GM23338 (cell line): ENCODE data around the gene RGS2. TPM values are rescaled to one million over a fixed set of nuclear protein-coding genes. Genes with fewer than 3 reads are reported as not detected.
A peak's percentile ranks its signal among the peaks of the same experiment; 100 is the strongest.

Experiments
- ATAC-seq: fragments of 200-7000 bp; cut with Tn5 transposase; 3 replicates; pipeline ENCODE4 v1.9.1; 2020
- DNase-seq: peaks from one replicate; pipeline ENCODE4 v3.0.0-alpha.2; 2015; ENCODE audit warnings: low spot score
- H2AFZ ChIP-seq: fragments of 200-600 bp; sonication (generic); 2 replicates; pipeline ENCODE4 v1.8.0; 2016; ENCODE audit warnings: antibody characterized with exemption, mild to moderate bottlenecking, moderate library complexity
- H3F3A ChIP-seq: fragments of 200-600 bp; sonication (generic); replicated peaks from 2 replicates; pipeline ENCODE4 v1.8.0; 2017; ENCODE audit warnings: antibody characterized with exemption, mixed run types, low read depth
- H3K27ac ChIP-seq: fragments of 200-600 bp; sonication (generic); 2 replicates; pipeline ENCODE4 v1.6.1; 2016; ENCODE audit warnings: low read depth
- H3K27me3 ChIP-seq: fragments of 200-600 bp; sonication (generic); 2 replicates; pipeline ENCODE4 v1.8.0; 2016; ENCODE audit warnings: mild to moderate bottlenecking, mixed run types, moderate library complexity; ENCODE audit not compliant: insufficient read depth
- H3K36me3 ChIP-seq: fragments of 200-600 bp; sonication (generic); 2 replicates; pipeline ENCODE4 v1.8.0; 2016; ENCODE audit warnings: mild to moderate bottlenecking; ENCODE audit not compliant: insufficient read depth
- H3K4me1 ChIP-seq: fragments of 200-600 bp; sonication (generic); 2 replicates; pipeline ENCODE4 v1.8.0; 2016; ENCODE audit warnings: mild to moderate bottlenecking, moderate library complexity; ENCODE audit not compliant: insufficient read depth
- H3K4me2 ChIP-seq: fragments of 200-600 bp; sonication (generic); 2 replicates; pipeline ENCODE4 v1.7.1; 2017; ENCODE audit warnings: mixed run types
- H3K4me3 ChIP-seq: fragments of 200-600 bp; sonication (generic); 2 replicates; pipeline ENCODE4 v1.6.1; 2016; ENCODE audit warnings: mixed run types
- H3K79me2 ChIP-seq: fragments of 200-600 bp; sonication (generic); replicated peaks from 2 replicates; pipeline ENCODE4 v1.8.0; 2017; ENCODE audit warnings: mild to moderate bottlenecking; ENCODE audit not compliant: insufficient read depth
- H3K9me2 ChIP-seq: fragments of 200-600 bp; sonication (generic); 2 replicates; pipeline ENCODE4 v1.8.0; 2017; ENCODE audit not compliant: insufficient read depth
- H4K20me1 ChIP-seq: fragments of 200-600 bp; sonication (generic); replicated peaks from 2 replicates; pipeline ENCODE4 v1.8.0; 2017; ENCODE audit warnings: mild to moderate bottlenecking; ENCODE audit not compliant: insufficient read depth
- H3K27ac Mint-ChIP-seq: 2 replicates; pipeline ENCODE4 v1.8.0; 2020; ENCODE audit warnings: inconsistent platforms, mild to moderate bottlenecking, moderate library complexity, mixed read lengths
- H3K27me3 Mint-ChIP-seq: 3 replicates; pipeline ENCODE4 v1.8.0; 2022; ENCODE audit warnings: low read depth, mild to moderate bottlenecking, moderate library complexity, mixed read lengths, inconsistent platforms; ENCODE audit not compliant: insufficient read depth, poor library complexity
- H3K36me3 Mint-ChIP-seq: 3 replicates; pipeline ENCODE4 v1.8.0; 2021; ENCODE audit warnings: low read depth, mild to moderate bottlenecking, inconsistent platforms, moderate library complexity, mixed read lengths
- H3K4me1 Mint-ChIP-seq: 3 replicates; pipeline ENCODE4 v1.8.0; 2020; ENCODE audit warnings: mild to moderate bottlenecking, inconsistent platforms, mixed read lengths
- H3K4me3 Mint-ChIP-seq: 3 replicates; pipeline ENCODE4 v1.8.0; 2021; ENCODE audit warnings: moderate library complexity, mild to moderate bottlenecking, inconsistent platforms, mixed read lengths
- H3K9me3 Mint-ChIP-seq: 3 replicates; pipeline ENCODE4 v1.8.0; 2020; ENCODE audit warnings: moderate library complexity, mild to moderate bottlenecking, inconsistent platforms, mixed read lengths
- CREB1 ChIP-seq: fragments of 250-450 bp; sonication (Bioruptor Pico); IDR thresholded peaks from 2 replicates; pipeline ENCODE4 v1.5.0; 2020; ENCODE audit warnings: low read depth, mild to moderate bottlenecking, moderate library complexity
- NANOG ChIP-seq: IDR thresholded peaks from 2 replicates; pipeline ENCODE4 v1.6.1; 2016; ENCODE audit warnings: antibody characterized with exemption, borderline replicate concordance
- STAT1 ChIP-seq: IDR thresholded peaks from one replicate; pipeline ENCODE4 v1.6.1; 2016; ENCODE audit warnings: antibody characterized with exemption; ENCODE audit not compliant: unreplicated experiment
- ZNF331 ChIP-seq: fragments of 250-450 bp; sonication (Bioruptor Pico); IDR thresholded peaks from 2 replicates; pipeline ENCODE4 v1.5.0; 2020; ENCODE audit warnings: low read depth, mild to moderate bottlenecking, moderate library complexity
- polyA plus RNA-seq: library from polyadenylated mRNA; unstranded; fragments of >200 nt; fragmentation: Nextera tagmentation; extraction: Ambion mirVana; gene quantifications from 2 replicates; pipeline ENCODE4 v1.2.1, GENCODE V29; 2016
- total RNA-seq: library from RNA; depleted of rRNA; stranded (reverse); fragments of >200 nt; shearing (Covaris generic); gene quantifications from 2 replicates; pipeline ENCODE4 v1.2.3, GENCODE V29; 2014
- TF ChIP-seq, protein P1 (sequence below), 2 experiments: fragments of 200-600 bp in 1 of 2; sonication (generic) in 1 of 2; conservative IDR thresholded peaks; 2 replicates each; pipeline versions ENCODE4 v1.5.1 to v1.6.1; 2016 to 2017; ENCODE audit warnings: antibody characterized with exemption in 2 of 2, low read depth in 2 of 2, mild to moderate bottlenecking in 2 of 2, moderate library complexity in 1 of 2
- TF ChIP-seq, protein P2 (sequence below): IDR thresholded peaks from one replicate; pipeline ENCODE4 v1.6.1; 2018; ENCODE audit warnings: antibody characterized with exemption; ENCODE audit not compliant: unreplicated experiment

Gene RGS2
- total and polyA plus RNA-seq, 2 experiments from 2014 or later, result 13.8 to 24.8 TPM

DNA sequence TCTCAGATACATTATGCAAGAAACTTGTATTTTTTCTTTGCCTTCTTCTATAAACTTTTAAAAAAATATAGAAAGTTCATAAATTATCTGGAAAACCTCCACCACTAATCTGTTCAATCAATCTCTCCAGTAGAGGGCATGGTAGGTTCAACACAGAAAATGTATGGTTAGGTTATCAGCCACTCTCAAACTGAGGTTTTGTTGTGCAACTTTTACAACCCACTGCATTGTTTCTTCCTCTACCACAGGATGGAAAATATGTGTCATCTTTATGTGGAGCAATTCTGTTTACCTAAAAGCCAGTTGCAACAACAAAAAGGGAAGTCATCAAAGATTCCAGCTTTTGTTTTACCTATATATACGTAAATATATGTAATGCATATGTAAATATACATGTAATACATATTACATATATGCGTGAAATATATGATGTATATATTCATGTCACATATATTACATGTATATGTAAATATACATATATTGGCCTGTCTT lies 3.0 kb upstream of the RGS2 start:
- Histone ChIP-seq H3K4me3 (no peak overlapping the region), H3K27ac (no peak overlapping the region), H3F3A (no peaks in the 10 kb centered on the region; the same call in 1 of the 2 replicates), H3K79me2 (peaks cover 6% of the 10 kb centered on the region; the same call in 1 of the 2 replicates), H3K4me2 (no peak overlapping the region), H3K36me3 (peaks cover 1% of the 10 kb centered on the region; the same call in 1 of the 2 replicates), H4K20me1 (no peaks in the 10 kb centered on the region), H3K4me1 (peaks cover 15% of the 10 kb centered on the region), H3K27me3 (peaks cover 13% of the 10 kb centered on the region), H2AFZ (no peak overlapping the region), H3K9me2 (no peaks in the 10 kb centered on the region)
- ATAC-seq (no peak), DNase-seq (peak; percentile 50)
- Mint-ChIP-seq H3K4me1 (peaks cover 25% of the 10 kb centered on the region), H3K9me3 (no peaks in the 10 kb centered on the region; the same call in 2 of the 3 replicates), H3K27ac (no peak overlapping the region), H3K36me3 (peaks cover 5% of the 10 kb centered on the region; the same call in 2 of the 3 replicates), H3K27me3 (peaks cover 16% of the 10 kb centered on the region), H3K4me3 (no peak overlapping the region)
- TF ChIP-seq, protein P1, sequence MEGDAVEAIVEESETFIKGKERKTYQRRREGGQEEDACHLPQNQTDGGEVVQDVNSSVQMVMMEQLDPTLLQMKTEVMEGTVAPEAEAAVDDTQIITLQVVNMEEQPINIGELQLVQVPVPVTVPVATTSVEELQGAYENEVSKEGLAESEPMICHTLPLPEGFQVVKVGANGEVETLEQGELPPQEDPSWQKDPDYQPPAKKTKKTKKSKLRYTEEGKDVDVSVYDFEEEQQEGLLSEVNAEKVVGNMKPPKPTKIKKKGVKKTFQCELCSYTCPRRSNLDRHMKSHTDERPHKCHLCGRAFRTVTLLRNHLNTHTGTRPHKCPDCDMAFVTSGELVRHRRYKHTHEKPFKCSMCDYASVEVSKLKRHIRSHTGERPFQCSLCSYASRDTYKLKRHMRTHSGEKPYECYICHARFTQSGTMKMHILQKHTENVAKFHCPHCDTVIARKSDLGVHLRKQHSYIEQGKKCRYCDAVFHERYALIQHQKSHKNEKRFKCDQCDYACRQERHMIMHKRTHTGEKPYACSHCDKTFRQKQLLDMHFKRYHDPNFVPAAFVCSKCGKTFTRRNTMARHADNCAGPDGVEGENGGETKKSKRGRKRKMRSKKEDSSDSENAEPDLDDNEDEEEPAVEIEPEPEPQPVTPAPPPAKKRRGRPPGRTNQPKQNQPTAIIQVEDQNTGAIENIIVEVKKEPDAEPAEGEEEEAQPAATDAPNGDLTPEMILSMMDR (conservative IDR thresholded peaks at IDR 0.05; ENCODE audit: low read depth in 2 of 2), result peak; percentile 74 to 75
- TF ChIP-seq CREB1 (CRISPR knock-in tag), result no peak

DNA sequence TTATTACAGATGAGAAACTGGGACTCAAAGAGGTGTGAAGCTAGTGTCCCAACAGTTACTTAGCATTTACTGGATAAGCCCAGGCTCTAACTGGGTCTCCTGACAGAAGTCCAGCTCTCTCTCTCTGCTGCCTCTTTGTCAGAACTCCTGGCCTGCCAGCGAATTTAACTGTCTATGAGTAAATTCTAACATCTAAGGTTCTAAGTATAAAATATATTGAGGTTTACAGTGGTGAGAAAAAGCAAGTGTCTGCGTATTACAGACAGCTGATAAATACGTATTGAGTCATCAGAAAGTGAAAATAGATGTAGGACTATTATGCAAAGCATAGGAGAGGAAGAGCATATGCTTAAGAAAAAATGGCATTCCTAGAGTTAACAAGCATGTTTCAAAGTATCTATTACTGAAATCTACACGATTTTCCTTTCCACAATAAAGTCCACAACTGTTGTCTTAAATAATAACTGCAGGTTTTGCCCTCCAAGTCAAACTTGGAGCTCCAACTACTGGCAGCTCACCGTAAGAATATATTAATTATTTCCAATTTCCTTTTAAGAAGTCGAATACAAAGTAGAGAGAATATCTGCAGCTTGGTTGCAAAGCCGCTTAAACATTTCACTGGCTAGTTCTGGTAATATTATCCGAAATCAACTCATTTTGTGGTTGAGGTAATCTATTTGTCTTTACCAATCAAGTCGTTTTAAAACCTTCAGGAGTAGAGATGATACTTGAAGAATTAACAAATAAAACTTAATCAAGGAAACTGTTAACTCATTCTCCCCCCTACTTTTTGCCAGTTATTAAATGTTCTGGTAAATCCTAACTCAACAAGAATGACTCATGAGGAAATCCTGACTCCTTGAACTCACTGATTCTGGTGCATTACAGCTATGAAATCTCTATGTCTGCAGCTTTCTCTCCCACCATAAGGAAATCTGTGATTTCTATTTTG lies 1.4 kb upstream of the RGS2 start:
- H2AFZ ChIP-seq, result peak overlapping the region; percentile 96
- peak overlapping the region; percentile 78; the same call in 1 of the 2 replicates for H3K27ac Mint-ChIP-seq
- no peak for TF ChIP-seq STAT1
- TF ChIP-seq ZNF331 (CRISPR knock-in tag), result no peak
- TF ChIP-seq, protein P1 (conservative IDR thresholded peaks at IDR 0.05; ENCODE audit: low read depth in 2 of 2), result no peak; a peak in 1 of 4 replicates
- TF ChIP-seq NANOG, result no peak
- TF ChIP-seq, protein P2, sequence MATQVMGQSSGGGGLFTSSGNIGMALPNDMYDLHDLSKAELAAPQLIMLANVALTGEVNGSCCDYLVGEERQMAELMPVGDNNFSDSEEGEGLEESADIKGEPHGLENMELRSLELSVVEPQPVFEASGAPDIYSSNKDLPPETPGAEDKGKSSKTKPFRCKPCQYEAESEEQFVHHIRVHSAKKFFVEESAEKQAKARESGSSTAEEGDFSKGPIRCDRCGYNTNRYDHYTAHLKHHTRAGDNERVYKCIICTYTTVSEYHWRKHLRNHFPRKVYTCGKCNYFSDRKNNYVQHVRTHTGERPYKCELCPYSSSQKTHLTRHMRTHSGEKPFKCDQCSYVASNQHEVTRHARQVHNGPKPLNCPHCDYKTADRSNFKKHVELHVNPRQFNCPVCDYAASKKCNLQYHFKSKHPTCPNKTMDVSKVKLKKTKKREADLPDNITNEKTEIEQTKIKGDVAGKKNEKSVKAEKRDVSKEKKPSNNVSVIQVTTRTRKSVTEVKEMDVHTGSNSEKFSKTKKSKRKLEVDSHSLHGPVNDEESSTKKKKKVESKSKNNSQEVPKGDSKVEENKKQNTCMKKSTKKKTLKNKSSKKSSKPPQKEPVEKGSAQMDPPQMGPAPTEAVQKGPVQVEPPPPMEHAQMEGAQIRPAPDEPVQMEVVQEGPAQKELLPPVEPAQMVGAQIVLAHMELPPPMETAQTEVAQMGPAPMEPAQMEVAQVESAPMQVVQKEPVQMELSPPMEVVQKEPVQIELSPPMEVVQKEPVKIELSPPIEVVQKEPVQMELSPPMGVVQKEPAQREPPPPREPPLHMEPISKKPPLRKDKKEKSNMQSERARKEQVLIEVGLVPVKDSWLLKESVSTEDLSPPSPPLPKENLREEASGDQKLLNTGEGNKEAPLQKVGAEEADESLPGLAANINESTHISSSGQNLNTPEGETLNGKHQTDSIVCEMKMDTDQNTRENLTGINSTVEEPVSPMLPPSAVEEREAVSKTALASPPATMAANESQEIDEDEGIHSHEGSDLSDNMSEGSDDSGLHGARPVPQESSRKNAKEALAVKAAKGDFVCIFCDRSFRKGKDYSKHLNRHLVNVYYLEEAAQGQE, result no peak

More for the DNA sequence above, 1.4 kb upstream of the RGS2 start:
- no peaks in the 10 kb centered on the region; the same call in 2 of the 3 replicates for H3K9me3 Mint-ChIP-seq
- Histone ChIP-seq H4K20me1 (no peaks in the 10 kb centered on the region), H3K27ac (no peak overlapping the region), H3K4me1 (peaks cover 15% of the 10 kb centered on the region), H3K36me3 (peaks cover 9% of the 10 kb centered on the region), H3K4me3 (peak overlapping the region; percentile 93), H3K27me3 (peaks cover 13% of the 10 kb centered on the region), H3K4me2 (peak overlapping the region; percentile 89), H3F3A (no peaks in the 10 kb centered on the region; the same call in 1 of the 2 replicates), H3K9me2 (no peaks in the 10 kb centered on the region), H3K79me2 (peaks cover 6% of the 10 kb centered on the region; the same call in 1 of the 2 replicates)
- ATAC-seq (no peak), DNase-seq (no peak)
- peaks cover 11% of the 10 kb centered on the region; the same call in 2 of the 3 replicates for H3K36me3 Mint-ChIP-seq
- peaks cover 18% of the 10 kb centered on the region for H3K27me3 Mint-ChIP-seq
- H3K4me1 Mint-ChIP-seq, result peaks cover 25% of the 10 kb centered on the region
- peak overlapping the region; percentile 96 for H3K4me3 Mint-ChIP-seq
